Stimulated activated CD4-positive, alpha-beta T cell treated with anti-CD3 and anti-CD28 coated beads, Interleukin-15, amount 100 ng/mL, for 1 hour (primary cell): ENCODE data around the gene CD6.

Experiments used
- DNase-seq, 2 donors: peaks; one replicate each; pipeline ENCODE4 v3.0.0-alpha.2; 2020; ENCODE audit warnings: low read depth in 1 of 2, low spot score in 1 of 2

The CD6 gene

GRCh38 chr11:61024938-61025820 is 53.7 kb downstream of the CD6 start:
- DNase-seq = no peak

- no peak for DNase-seq
These were observed 54.3 kb downstream of the CD6 start for GRCh38 chr11:61025821-61026120.

- peak in 1 of 2 donors; percentile 43 for DNase-seq
These were observed 54.9 kb downstream of the CD6 start for GRCh38 chr11:61026121-61027031.

- no peak for DNase-seq
These were observed 55.8 kb downstream of the CD6 start for GRCh38 chr11:61027141-61027840.

GRCh38 chr11:61028135-61028729 is 56.8 kb downstream of the CD6 start:
- peak; percentile 41 to 54 for DNase-seq

- no peak for DNase-seq
These were observed 61.3 kb downstream of the CD6 start for GRCh38 chr11:61032824-61033223.

- DNase-seq = no peak
These were observed 61.9 kb downstream of the CD6 start for GRCh38 chr11:61033417-61033816.

- DNase-seq = no peak
These were observed 62.6 kb downstream of the CD6 start for GRCh38 chr11:61034111-61034510.

- DNase-seq = no peak
These were observed 63.4 kb downstream of the CD6 start for GRCh38 chr11:61034704-61035525.

GRCh38 chr11:61035526-61035835 is 64.0 kb downstream of the CD6 start:
- no peak for DNase-seq

GRCh38 chr11:61037441-61038093 is 66.1 kb downstream of the CD6 start:
- DNase-seq = no peak

- DNase-seq = no peak
These were observed 68.4 kb downstream of the CD6 start for GRCh38 chr11:61039916-61040315.

GRCh38 chr11:61041755-61042518 is 70.5 kb downstream of the CD6 start:
- peak; percentile 64 to 73 for DNase-seq

GRCh38 chr11:61042537-61042936 is 71.1 kb downstream of the CD6 start:
- no peak for DNase-seq

GRCh38 chr11:61042961-61043540 is 71.6 kb downstream of the CD6 start:
- DNase-seq = no peak

GRCh38 chr11:61045271-61045670 is 73.8 kb downstream of the CD6 start:
- no peak for DNase-seq

GRCh38 chr11:61046833-61047232 is 75.4 kb downstream of the CD6 start:
- DNase-seq = no peak

GRCh38 chr11:61048368-61049062 is 77.0 kb downstream of the CD6 start:
- DNase-seq = no peak
